Keratinocyte (primary cell): ENCODE measurements around the gene WNK2. TPM values are rescaled to one million over a fixed set of nuclear protein-coding genes. Genes with fewer than 3 reads are reported as not detected.

Source experiments
- DNase-seq: peaks from one replicate; pipeline ENCODE4 v3.0.0-alpha.2; 2011; ENCODE audit warnings: low read depth, missing footprints, low spot score
- FAIRE-seq: peaks from 2 replicates; lab custom pipeline; 2011; peaks lifted over from hg19 to GRCh38; lab: Jason Lieb, UNC
- H2AFZ ChIP-seq: 2 replicates; pipeline ENCODE4 v1.6.0; 2012; ENCODE audit warnings: low read length, control low read depth, inconsistent platforms; ENCODE audit not compliant: control insufficient read depth
- H3K27ac ChIP-seq: 2 replicates; pipeline ENCODE4 v1.5.1; 2011; ENCODE audit warnings: low read length; ENCODE audit not compliant: control insufficient read depth, insufficient read depth
- H3K27me3 ChIP-seq: 3 replicates; pipeline ENCODE4 v1.6.0; 2011; ENCODE audit warnings: low read length; ENCODE audit not compliant: control insufficient read depth, insufficient read depth; ENCODE audit errors: extremely low read depth
- H3K36me3 ChIP-seq, 2 experiments: 2 replicates in 1 of 2; 3 replicates in 1 of 2; pipeline ENCODE4 v1.5.1; 2011; ENCODE audit warnings: low read length in 2 of 2, mild to moderate bottlenecking in 1 of 2; ENCODE audit not compliant: control insufficient read depth in 2 of 2, insufficient read depth in 2 of 2; ENCODE audit errors: extremely low read depth in 1 of 2
- H3K4me1 ChIP-seq: 3 replicates; pipeline ENCODE4 v1.5.1; 2011; ENCODE audit warnings: low read length; ENCODE audit not compliant: control insufficient read depth, insufficient read depth; ENCODE audit errors: extremely low read depth
- H3K4me2 ChIP-seq: 3 replicates; pipeline ENCODE4 v1.6.0; 2011; ENCODE audit warnings: low read depth, low read length; ENCODE audit not compliant: control insufficient read depth, insufficient read depth; ENCODE audit errors: extremely low read depth
- H3K4me3 ChIP-seq, 3 experiments: fragments of 200-600 bp in 1 of 3; sonication (generic) in 1 of 3; 2 replicates in 2 of 3; 3 replicates in 1 of 3; pipeline ENCODE4 v1.5.1; 2011 to 2016; ENCODE audit warnings: low read length in 3 of 3, mild to moderate bottlenecking in 3 of 3, control low read depth in 2 of 3, inconsistent platforms in 1 of 3, low read depth in 1 of 3, mixed read lengths in 1 of 3, mixed run types in 1 of 3, moderate library complexity in 1 of 3; ENCODE audit not compliant: control insufficient read depth in 2 of 3, insufficient read depth in 2 of 3; ENCODE audit errors: extremely low read depth in 1 of 3
- H3K79me2 ChIP-seq: 2 replicates; pipeline ENCODE4 v1.6.0; 2012; ENCODE audit warnings: low read length; ENCODE audit not compliant: control insufficient read depth, insufficient read depth
- H3K9ac ChIP-seq: 3 replicates; pipeline ENCODE4 v1.6.0; 2011; ENCODE audit warnings: low read length; ENCODE audit not compliant: control insufficient read depth, insufficient read depth; ENCODE audit errors: extremely low read depth
- H3K9me1 ChIP-seq: 3 replicates; pipeline ENCODE4 v1.6.0; 2011; ENCODE audit warnings: low read length; ENCODE audit not compliant: control insufficient read depth, insufficient read depth; ENCODE audit errors: extremely low read depth
- H3K9me3 ChIP-seq: 2 replicates; pipeline ENCODE4 v1.5.1; 2012; ENCODE audit warnings: low read depth, low read length; ENCODE audit not compliant: control insufficient read depth
- H4K20me1 ChIP-seq: 3 replicates; pipeline ENCODE4 v1.6.0; 2011; ENCODE audit warnings: low read length; ENCODE audit not compliant: control insufficient read depth, insufficient read depth; ENCODE audit errors: extremely low read depth
- EZH2 ChIP-seq: IDR thresholded peaks from one replicate; pipeline ENCODE4 v1.6.1; 2012; ENCODE audit warnings: inconsistent platforms, mild to moderate bottlenecking, low read length, moderate library complexity
- dilution Hi-C: fragments of 300-500 bp; cut with MboI; formaldehyde crosslinking; loops from one replicate; pipeline ENCODE4 v1.7.0; 2020; ENCODE audit warnings: low sequenced_read_pairs; ENCODE audit not compliant: extremely low pct_ligation_motif_present
- polyA plus RNA-seq, 5 experiments: library from polyadenylated mRNA; depleted of rRNA in 3 of 5; stranded (reverse) in 3 of 5; stranded (forward) in 1 of 5; unstranded in 1 of 5; fragments of >200 nt; gene quantifications; 1 replicate in 1 of 5; 2 replicates in 3 of 5; 3 replicates in 1 of 5; pipeline versions ENCODE4 v1.2.1 to v1.2.3, GENCODE V29; 2011 to 2012; ENCODE audit warnings: missing spikeins in 2 of 5, low read depth in 1 of 5, low replicate concordance in 1 of 5
- TF ChIP-seq, protein P1 (sequence below), 3 experiments: IDR thresholded peaks in 1 of 3; conservative IDR thresholded peaks in 1 of 3; optimal IDR thresholded peaks in 1 of 3; 2 replicates in 2 of 3; 3 replicates in 1 of 3; pipeline versions ENCODE3 to v1.5.1; 2011; ENCODE audit warnings: low read length in 3 of 3, mild to moderate bottlenecking in 3 of 3, moderate library complexity in 2 of 3, control low read depth in 1 of 3, inconsistent platforms in 1 of 3; ENCODE audit not compliant: insufficient read depth in 2 of 3; ENCODE audit errors: extremely low read depth in 1 of 3

Gene WNK2
- polyA plus RNA-seq, 1 donor (not counting 4 experiments of a cell fraction or from before 2014, with no cell fraction given) = not detected

DNA sequence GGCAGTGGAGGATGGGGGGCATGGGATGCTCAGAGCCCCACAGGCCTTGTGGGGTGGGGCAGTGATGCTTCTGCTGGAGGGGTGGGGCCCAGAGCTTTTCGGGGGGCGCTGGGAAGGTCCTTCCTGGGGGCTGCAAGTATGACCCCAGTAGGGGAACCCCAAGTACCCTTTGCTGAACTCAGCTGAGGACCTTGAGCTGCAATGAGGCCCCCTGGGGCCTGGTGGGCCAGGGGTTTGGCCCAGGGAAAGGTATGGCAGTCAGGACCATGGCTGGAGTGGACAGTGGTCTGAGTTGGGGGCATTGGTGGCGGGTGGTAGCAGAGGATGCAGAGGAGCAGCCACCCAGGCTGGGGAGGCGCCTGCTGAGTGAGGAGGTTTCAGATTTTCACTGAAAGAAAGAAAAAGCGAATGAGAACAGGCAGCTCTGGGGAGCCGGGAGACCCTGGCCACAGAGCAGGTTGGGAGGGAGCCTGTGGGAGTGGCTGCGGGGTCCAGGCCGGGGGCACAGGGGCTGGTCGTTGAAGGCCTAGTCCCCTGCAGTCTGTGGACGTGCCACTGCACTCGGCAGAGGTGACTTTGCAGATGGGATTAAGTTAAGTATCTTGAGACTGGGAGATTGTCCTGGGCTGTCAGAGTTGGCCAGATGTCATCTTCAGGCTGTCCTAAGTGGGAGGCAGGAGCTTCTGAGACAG, 19.2 kb downstream of the WNK2 start:
- H3K79me2 ChIP-seq = no peaks in the 10 kb centered on the region
- H2AFZ ChIP-seq = no peak overlapping the region
- H3K27ac ChIP-seq = no peak overlapping the region
- no peaks in the 10 kb centered on the region for H4K20me1 ChIP-seq
- H3K9me3 ChIP-seq = no peaks in the 10 kb centered on the region
- no peak overlapping the region for H3K4me2 ChIP-seq
- TF ChIP-seq EZH2 = no peak
- TF ChIP-seq, protein P1, sequence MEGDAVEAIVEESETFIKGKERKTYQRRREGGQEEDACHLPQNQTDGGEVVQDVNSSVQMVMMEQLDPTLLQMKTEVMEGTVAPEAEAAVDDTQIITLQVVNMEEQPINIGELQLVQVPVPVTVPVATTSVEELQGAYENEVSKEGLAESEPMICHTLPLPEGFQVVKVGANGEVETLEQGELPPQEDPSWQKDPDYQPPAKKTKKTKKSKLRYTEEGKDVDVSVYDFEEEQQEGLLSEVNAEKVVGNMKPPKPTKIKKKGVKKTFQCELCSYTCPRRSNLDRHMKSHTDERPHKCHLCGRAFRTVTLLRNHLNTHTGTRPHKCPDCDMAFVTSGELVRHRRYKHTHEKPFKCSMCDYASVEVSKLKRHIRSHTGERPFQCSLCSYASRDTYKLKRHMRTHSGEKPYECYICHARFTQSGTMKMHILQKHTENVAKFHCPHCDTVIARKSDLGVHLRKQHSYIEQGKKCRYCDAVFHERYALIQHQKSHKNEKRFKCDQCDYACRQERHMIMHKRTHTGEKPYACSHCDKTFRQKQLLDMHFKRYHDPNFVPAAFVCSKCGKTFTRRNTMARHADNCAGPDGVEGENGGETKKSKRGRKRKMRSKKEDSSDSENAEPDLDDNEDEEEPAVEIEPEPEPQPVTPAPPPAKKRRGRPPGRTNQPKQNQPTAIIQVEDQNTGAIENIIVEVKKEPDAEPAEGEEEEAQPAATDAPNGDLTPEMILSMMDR (optimal IDR thresholded peaks at IDR 0.05 in 1 of 3, IDR thresholded peaks at IDR 0.05 in 1 of 3, conservative IDR thresholded peaks at IDR 0.05 in 1 of 3; ENCODE audit: extremely low read depth in 1 of 3, insufficient read depth in 2 of 3, low read length in 3 of 3) = no peak
- DNase-seq (no peak), FAIRE-seq (no peak)
- H3K36me3 ChIP-seq = no peaks in the 10 kb centered on the region
- H3K9me1 ChIP-seq = no peaks in the 10 kb centered on the region
- H3K4me1 ChIP-seq = no peaks in the 10 kb centered on the region
- H3K4me3 ChIP-seq = no peak overlapping the region
- no peak overlapping the region for H3K9ac ChIP-seq
- dilution Hi-C loops = no loop called here
- H3K27me3 ChIP-seq = no peaks in the 10 kb centered on the region

- no peak overlapping the region for H3K27ac ChIP-seq
- H3K4me3 ChIP-seq = no peak overlapping the region
- no peaks in the 10 kb centered on the region for H3K4me1 ChIP-seq
- FAIRE-seq = no peak
- H3K27me3 ChIP-seq = no peaks in the 10 kb centered on the region
- no peaks in the 10 kb centered on the region for H3K9me3 ChIP-seq
- TF ChIP-seq, protein P1 (optimal IDR thresholded peaks at IDR 0.05 in 1 of 3, IDR thresholded peaks at IDR 0.05 in 1 of 3, conservative IDR thresholded peaks at IDR 0.05 in 1 of 3; ENCODE audit: extremely low read depth in 1 of 3, insufficient read depth in 2 of 3, low read length in 3 of 3) = no peak
- TF ChIP-seq EZH2 = no peak
- no peaks in the 10 kb centered on the region for H4K20me1 ChIP-seq
- H2AFZ ChIP-seq = no peak overlapping the region
- no peak for DNase-seq
- no peaks in the 10 kb centered on the region for H3K79me2 ChIP-seq
- no peaks in the 10 kb centered on the region for H3K9me1 ChIP-seq
- dilution Hi-C loops = no loop called here
- no peak overlapping the region for H3K4me2 ChIP-seq
- H3K9ac ChIP-seq = no peak overlapping the region
- H3K36me3 ChIP-seq = no peaks in the 10 kb centered on the region
These were observed 20.0 kb downstream of the WNK2 start for GRCh38 chr9:93203718-93204469.
